ENCODE data around the gene LYSMD4.
"Not testable (repeated sequence)": the region's sequence is repeated elsewhere in the genome, so short reads cannot be mapped to it uniquely, and the experiment has no call there.

LYSMD4 gene

GRCh38 chr15:99733268-99734039 is at the start of gene LYSMD4:
Gene LYSMD4 (minus strand): TSS chr15:99733437. CDS start chr15:99731999, 1,438 bp downstream.
- peak; percentile 96 to 100 (median 97) for DNase-seq (ENCODE audit: low read depth in 3 of 3)

DNA sequence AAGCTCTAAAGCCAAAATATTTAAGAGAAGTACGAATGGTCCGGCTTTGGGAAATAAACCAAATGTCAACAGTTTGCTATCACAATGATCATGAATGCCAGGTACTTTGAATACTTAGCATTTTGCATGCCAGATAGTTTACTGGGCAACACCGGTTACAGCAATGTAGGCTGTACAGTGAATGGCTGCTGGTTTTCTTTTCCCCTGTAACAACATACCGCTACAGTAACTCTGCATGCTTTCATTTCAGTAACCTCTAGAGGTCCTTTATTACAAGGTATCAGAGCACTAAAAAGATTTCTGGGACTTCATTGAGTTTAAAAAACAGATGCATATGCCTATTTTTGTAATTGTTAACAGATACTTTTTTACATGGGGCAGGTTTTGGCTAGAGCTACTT is 48.8 kb upstream of the LYSMD4 start:
- DNase-seq (ENCODE audit: low read depth in 3 of 3): not testable (repeated sequence)

DNA sequence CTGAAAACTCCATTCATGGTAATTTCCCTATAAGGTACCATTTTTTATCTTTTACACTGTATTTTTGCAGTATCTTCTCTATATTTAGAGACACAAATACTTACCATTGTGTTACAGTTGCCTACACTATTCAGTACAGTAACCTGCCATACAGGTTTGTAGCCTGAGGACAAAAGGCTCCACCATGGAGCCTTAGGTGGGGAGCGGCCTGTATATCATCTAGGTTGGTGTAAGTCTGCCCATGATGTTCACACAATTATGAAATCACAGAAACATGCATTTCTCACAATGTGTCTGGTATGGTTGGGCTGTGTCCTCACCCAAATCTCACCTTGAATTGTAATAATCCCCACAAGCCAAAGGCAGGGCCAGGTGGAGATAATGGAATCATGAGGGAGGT is 43.9 kb upstream of the LYSMD4 start:
- DNase-seq (ENCODE audit: low read depth in 3 of 3): no peak

GRCh38 chr15:99764522-99764921 is 31.3 kb upstream of the LYSMD4 start:
- no peak for DNase-seq (ENCODE audit: low read depth in 3 of 3)

DNA sequence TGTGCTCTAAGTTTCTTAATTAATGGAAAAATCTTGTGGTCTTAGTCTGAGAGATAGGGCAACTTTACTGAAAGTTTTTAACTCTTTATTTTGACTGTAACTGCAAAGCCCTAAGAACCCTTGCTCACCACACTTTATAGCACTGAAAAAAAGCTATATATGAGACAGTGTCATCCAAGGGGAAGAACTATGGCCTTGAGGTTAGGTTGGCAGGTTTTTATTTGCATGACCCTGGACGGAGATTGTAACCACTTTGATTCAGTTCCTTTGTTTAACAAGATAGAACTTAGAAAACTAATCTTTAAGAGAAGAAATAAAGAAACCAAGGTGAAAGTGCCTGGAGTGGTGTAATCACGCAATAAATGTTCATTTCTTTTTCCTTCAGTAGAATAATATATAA is 30.6 kb upstream of the LYSMD4 start:
- no peak for DNase-seq (ENCODE audit: low read depth in 3 of 3)

- DNase-seq (ENCODE audit: low read depth in 3 of 3): no peak
Measured at GRCh38 chr15:99762288-99762687, 29.1 kb upstream of the LYSMD4 start.

GRCh38 chr15:99755692-99756409 is 22.6 kb upstream of the LYSMD4 start:
- DNase-seq (ENCODE audit: low read depth in 3 of 3): peak in 1 of 3 donors; percentile 21

DNA sequence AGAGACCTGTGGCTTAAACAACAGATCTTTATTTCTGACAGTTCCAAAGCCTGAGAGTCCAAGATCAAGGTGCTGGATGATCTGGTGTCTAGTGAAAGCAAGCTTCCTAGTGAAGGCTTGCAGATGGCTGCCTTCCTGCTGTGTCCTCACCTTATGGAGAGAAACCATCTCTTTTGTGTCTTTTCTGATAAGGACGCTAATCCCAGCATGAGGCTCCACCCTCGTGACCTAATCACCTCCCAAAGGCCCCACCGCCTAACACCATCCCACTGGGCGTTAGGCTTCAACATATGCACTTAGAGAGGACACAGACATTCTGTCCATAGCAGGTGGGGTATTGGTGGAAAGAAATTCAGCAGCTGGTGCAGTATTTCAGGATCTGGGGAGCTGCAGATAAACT is 19.8 kb upstream of the LYSMD4 start:
- no peak for DNase-seq (ENCODE audit: low read depth in 3 of 3)

GRCh38 chr15:99752556-99752955 is 19.3 kb upstream of the LYSMD4 start:
- no peak for DNase-seq (ENCODE audit: low read depth in 3 of 3)

- DNase-seq (ENCODE audit: low read depth in 3 of 3): not testable (repeated sequence)
Measured at GRCh38 chr15:99750326-99750725, 17.1 kb upstream of the LYSMD4 start.

DNA sequence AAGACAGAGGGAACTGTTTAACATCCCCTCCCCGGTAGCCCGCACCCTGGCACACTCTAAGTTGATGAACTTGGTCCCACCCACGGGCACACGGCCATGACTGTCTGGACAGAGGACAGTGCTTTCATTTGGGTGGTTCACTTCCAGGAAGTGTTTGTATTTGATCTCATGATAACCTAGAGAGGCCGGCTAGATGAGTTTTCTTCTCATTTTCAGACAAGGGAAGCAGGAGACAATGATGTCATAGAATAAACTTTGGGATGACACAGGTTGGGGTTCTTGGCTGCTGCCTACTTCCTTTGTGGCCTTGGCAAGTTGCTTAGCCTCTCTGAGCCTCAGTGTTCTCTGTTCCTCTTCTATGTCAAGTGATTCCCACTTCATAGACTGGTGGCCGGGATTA is 16.1 kb upstream of the LYSMD4 start:
- DNase-seq (ENCODE audit: low read depth in 3 of 3): no peak

DNA sequence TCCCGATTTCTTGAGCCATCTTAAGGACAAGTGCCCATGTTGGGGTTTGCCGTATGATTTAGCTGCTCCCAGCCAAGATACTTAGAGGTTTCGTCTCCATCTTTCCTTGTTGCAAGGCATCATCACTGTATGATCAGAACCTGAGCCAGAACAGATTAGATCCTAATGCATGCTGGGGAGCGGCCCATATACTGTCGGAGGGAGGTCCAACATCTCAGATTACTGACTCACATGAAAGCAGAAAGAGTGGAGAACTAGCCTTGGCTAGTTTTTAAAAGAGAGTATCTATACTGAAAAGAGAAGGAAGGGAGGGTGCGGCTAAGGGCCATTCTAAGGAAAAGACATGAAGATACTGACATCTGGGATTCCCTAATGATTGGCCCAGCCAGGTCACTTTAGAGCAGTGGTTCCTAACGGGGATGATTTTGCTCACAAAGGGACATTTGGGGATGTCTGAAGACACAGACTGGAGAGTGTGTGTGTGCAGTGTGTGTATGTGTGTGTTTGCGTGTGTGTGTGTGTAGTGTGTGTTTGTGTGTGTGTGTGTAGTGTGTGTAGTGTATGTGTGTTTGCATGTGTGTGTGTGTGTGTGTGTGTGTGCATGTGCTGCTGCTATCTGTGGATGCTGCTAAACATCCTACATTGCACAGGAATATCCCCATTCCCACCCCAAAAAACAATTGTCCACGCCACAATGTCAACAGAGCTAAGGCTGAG is 12.3 kb upstream of the LYSMD4 start:
- no peak for DNase-seq (ENCODE audit: low read depth in 3 of 3)

DNA sequence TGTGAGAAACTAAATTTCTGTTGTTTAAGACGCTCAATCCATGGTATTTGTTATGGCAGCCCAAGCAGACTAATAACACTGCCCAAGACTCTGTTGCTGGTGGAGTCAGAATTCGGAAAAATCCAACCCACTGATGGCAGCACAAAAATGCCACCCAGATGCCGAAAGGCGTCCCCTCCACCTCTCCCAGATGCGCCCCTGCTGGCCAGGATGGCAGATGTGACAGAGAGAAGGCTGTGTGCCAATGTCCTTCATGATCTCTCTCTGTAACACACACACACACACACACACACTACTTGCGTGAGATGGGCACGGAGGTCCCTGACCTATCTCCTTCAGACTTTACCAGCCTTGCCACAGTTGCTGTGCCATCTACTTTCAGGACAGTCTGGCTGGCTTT is 10.9 kb upstream of the LYSMD4 start:
- no peak for DNase-seq (ENCODE audit: low read depth in 3 of 3)

- no peak for DNase-seq (ENCODE audit: low read depth in 3 of 3)
Measured at GRCh38 chr15:99741835-99742234, 8.6 kb upstream of the LYSMD4 start.

- DNase-seq (ENCODE audit: low read depth in 3 of 3): no peak
Measured at GRCh38 chr15:99738021-99738847, 5.0 kb upstream of the LYSMD4 start.

DNA sequence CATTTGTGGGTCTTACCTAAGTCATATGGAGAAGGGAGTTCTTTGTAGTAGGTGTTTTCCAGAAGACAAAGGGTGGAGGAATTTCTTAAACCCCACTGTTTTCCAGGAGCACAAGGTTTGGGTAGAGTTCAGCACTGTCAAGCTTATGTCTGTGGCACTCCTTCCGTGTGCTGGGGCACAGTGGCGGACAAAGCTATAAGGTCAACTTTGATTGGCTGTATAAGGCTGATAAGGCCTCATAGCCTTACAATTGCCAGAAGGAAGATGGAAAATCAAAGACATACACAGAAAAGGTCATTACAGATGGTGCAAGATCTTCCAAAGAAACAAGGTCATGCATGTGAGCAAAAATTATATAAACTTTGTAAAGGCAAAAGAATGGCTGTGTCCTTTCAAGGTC is 3.5 kb upstream of the LYSMD4 start:
- DNase-seq (ENCODE audit: low read depth in 3 of 3): no peak

GRCh38 chr15:99735868-99736267 is 2.6 kb upstream of the LYSMD4 start:
- DNase-seq (ENCODE audit: low read depth in 3 of 3): no peak

DNA sequence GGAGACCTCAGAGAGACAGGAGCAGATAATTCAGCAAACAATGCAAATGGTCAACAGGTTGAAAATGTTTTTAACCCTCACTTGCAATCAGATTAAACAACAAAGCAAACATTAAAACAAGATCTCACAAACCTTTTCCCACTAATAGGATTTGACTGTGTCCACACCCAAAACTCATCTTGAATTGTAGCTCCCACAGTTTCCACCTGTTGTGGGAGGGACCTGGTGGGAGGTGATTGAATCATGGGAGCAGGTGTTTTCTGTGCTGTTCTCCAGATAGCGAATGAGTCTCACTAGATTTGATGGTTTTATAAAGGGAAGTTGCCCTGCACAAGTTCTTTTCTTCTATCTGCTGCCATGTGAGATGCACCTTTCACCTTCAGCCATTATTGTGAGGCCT is 1.3 kb upstream of the LYSMD4 start:
- DNase-seq (ENCODE audit: low read depth in 3 of 3): no peak

DNA sequence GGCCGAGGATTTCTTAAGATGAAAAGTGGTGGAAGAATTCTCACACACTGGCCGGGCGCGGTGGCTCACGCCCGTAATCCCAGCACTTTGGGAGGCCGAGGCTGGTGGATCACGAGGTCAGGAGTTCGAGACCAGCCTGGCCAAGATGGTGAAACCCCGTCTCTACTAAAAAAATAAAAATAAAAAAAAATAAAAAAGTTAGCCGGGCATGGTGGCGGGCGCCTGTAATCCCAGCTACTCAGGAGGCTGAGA is 729 bp upstream of the LYSMD4 start:
- not testable (repeated sequence) for DNase-seq (ENCODE audit: low read depth in 3 of 3)

- DNase-seq (ENCODE audit: low read depth in 3 of 3): no peak
Measured at GRCh38 chr15:99732751-99733267, 428 bp downstream of the LYSMD4 start.

DNA sequence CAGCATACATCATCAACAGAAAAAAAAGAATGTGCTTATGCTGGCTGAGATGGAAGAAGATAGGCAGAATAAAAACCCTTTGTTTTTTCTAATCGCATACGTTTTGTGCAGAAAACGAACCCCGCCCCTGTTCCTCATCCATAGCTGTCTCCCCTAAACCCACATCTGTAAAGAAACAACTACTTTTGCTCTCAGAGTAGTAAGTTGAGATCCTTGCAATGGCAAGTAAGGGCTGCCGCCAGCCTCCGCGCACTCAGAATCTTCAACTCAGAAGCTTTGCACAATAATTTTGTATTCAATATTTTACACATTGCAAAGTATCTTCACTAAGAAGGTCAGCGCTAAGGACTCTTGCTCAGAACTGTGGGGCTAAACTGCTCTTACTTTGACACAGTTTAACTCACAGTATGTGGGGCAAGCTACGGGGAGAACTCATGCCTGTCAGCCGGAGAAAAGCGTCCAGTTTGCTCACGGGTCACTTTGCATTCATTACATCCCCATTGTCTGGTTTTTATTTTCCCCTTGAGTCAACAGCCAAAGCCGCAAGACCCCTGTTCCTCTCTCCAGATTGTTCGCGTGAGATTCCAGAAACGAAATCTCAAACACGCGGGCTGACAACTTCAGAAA is 1.0 kb downstream of the LYSMD4 start:
- no peak for DNase-seq (ENCODE audit: low read depth in 3 of 3)

Measured in stimulated activated CD4-positive, alpha-beta T cell treated with anti-CD3 and anti-CD28 coated beads, TNF-alpha, amount 100 ng/mL, for 48 hours (primary cell).